Activated gamma-delta T cell (primary cell): ENCODE results near the gene DIS3L2.
"Not testable (repeated sequence)": the region's sequence is repeated elsewhere in the genome, so short reads cannot be mapped to it uniquely, and the experiment has no call there.

ENCODE experiments used
- DNase-seq: peaks from one replicate; lab custom pipeline; 2025; lab: John Stamatoyannopoulos, UW

The DIS3L2 gene

GRCh38 chr2:232296776-232297525 is 335.4 kb downstream of the DIS3L2 start:
- DNase-seq: no peak

GRCh38 chr2:232299084-232299483 is 337.6 kb downstream of the DIS3L2 start:
- no peak for DNase-seq

- no peak for DNase-seq
These were observed 338.6 kb downstream of the DIS3L2 start for GRCh38 chr2:232299927-232300674.

GRCh38 chr2:232300894-232301387 is 339.4 kb downstream of the DIS3L2 start:
- DNase-seq: no peak

- no peak for DNase-seq
These were observed 342.7 kb downstream of the DIS3L2 start for GRCh38 chr2:232304236-232304635.

- no peak for DNase-seq
These were observed 345.3 kb downstream of the DIS3L2 start for GRCh38 chr2:232306741-232307305.

- DNase-seq: no peak
These were observed 346.3 kb downstream of the DIS3L2 start for GRCh38 chr2:232307854-232308253.

GRCh38 chr2:232308986-232309385 is 347.5 kb downstream of the DIS3L2 start:
- no peak for DNase-seq

GRCh38 chr2:232309592-232309991 is 348.1 kb downstream of the DIS3L2 start:
- no peak for DNase-seq

GRCh38 chr2:232310121-232310520 is 348.6 kb downstream of the DIS3L2 start:
- DNase-seq: no peak

- no peak for DNase-seq
These were observed 349.2 kb downstream of the DIS3L2 start for GRCh38 chr2:232310696-232311095.

GRCh38 chr2:232313645-232314044 is 352.1 kb downstream of the DIS3L2 start:
- not testable (repeated sequence) for DNase-seq

- DNase-seq: no peak
These were observed 353.8 kb downstream of the DIS3L2 start for GRCh38 chr2:232315049-232315922.

- no peak for DNase-seq
These were observed 354.4 kb downstream of the DIS3L2 start for GRCh38 chr2:232315923-232316299.

- DNase-seq: no peak
These were observed 355.2 kb downstream of the DIS3L2 start for GRCh38 chr2:232316461-232317330.

- DNase-seq: no peak
These were observed 356.8 kb downstream of the DIS3L2 start for GRCh38 chr2:232318169-232318855.

- DNase-seq: no peak
These were observed 357.7 kb downstream of the DIS3L2 start for GRCh38 chr2:232319067-232319802.

GRCh38 chr2:232319803-232320442 is 358.4 kb downstream of the DIS3L2 start:
- no peak for DNase-seq

GRCh38 chr2:232320443-232320803 is 358.9 kb downstream of the DIS3L2 start:
- no peak for DNase-seq
